ENCODE results near the gene ATCAY.
"Not testable (repeated sequence)": the region's sequence is repeated elsewhere in the genome, so short reads cannot be mapped to it uniquely, and the experiment has no call there.

Gene ATCAY

GRCh38 chr19:3954107-3954506 lies 73.6 kb downstream of the ATCAY start:
- Histone ChIP-seq H4K20me1 (ENCODE audit: control insufficient read depth, insufficient read depth, low read depth, low read length) (no peaks in the 10 kb centered on the region), H3K4me3 (ENCODE audit: low read length) (no peak overlapping the region), H3K27ac (ENCODE audit: low read depth, low read length) (no peak overlapping the region), H3K36me3 (ENCODE audit: control insufficient read depth, low read length) (peaks cover 4% of the 10 kb centered on the region), H3F3A (ENCODE audit: control insufficient read depth, insufficient read depth) (no peaks in the 10 kb centered on the region), H3K79me2 (ENCODE audit: control insufficient read depth, low read length) (no peaks in the 10 kb centered on the region), H3K9me3 (ENCODE audit: control insufficient read depth, insufficient read depth, low read length) (no peaks in the 10 kb centered on the region), H3K4me2 (ENCODE audit: low read length) (no peak overlapping the region), H3K9me2 (replicated peaks; ENCODE audit: control insufficient read depth, low read length) (no peaks in the 10 kb centered on the region), H3K27me3 (ENCODE audit: control insufficient read depth, low read length) (no peaks in the 10 kb centered on the region), H3K4me1 (ENCODE audit: control insufficient read depth, low read length) (peaks cover 4% of the 10 kb centered on the region)
- no peak for TF ChIP-seq CTCF (IDR thresholded peaks at IDR 0.05; ENCODE audit: low read depth, low read length, poor library complexity, severe bottlenecking)
- no peak for TF ChIP-seq EZH2phosphoT487 (IDR thresholded peaks at IDR 0.05; ENCODE audit: borderline replicate concordance, low read length)

GRCh38 chr19:3955276-3955675 lies 74.8 kb downstream of the ATCAY start:
- not testable (repeated sequence) for H3K4me3 ChIP-seq (ENCODE audit: low read length); H3K4me2 ChIP-seq (ENCODE audit: low read length); H3K79me2 ChIP-seq (ENCODE audit: control insufficient read depth, low read length); H3K9me2 ChIP-seq (replicated peaks; ENCODE audit: control insufficient read depth, low read length); H3K27ac ChIP-seq (ENCODE audit: low read depth, low read length); H3F3A ChIP-seq (ENCODE audit: control insufficient read depth, insufficient read depth); H4K20me1 ChIP-seq (ENCODE audit: control insufficient read depth, insufficient read depth, low read depth, low read length); H3K27me3 ChIP-seq (ENCODE audit: control insufficient read depth, low read length); H3K4me1 ChIP-seq (ENCODE audit: control insufficient read depth, low read length); H3K9me3 ChIP-seq (ENCODE audit: control insufficient read depth, insufficient read depth, low read length); H3K36me3 ChIP-seq (ENCODE audit: control insufficient read depth, low read length)

- Histone ChIP-seq H3K27ac (ENCODE audit: low read depth, low read length) (no peak overlapping the region), H3K9me2 (replicated peaks; ENCODE audit: control insufficient read depth, low read length) (no peaks in the 10 kb centered on the region), H4K20me1 (ENCODE audit: control insufficient read depth, insufficient read depth, low read depth, low read length) (no peaks in the 10 kb centered on the region), H3F3A (ENCODE audit: control insufficient read depth, insufficient read depth) (no peaks in the 10 kb centered on the region), H3K27me3 (ENCODE audit: control insufficient read depth, low read length) (no peaks in the 10 kb centered on the region), H3K9me3 (ENCODE audit: control insufficient read depth, insufficient read depth, low read length) (no peaks in the 10 kb centered on the region), H3K36me3 (ENCODE audit: control insufficient read depth, low read length) (peaks cover 9% of the 10 kb centered on the region), H3K4me3 (ENCODE audit: low read length) (no peak overlapping the region), H3K4me1 (ENCODE audit: control insufficient read depth, low read length) (peaks cover 4% of the 10 kb centered on the region), H3K79me2 (ENCODE audit: control insufficient read depth, low read length) (no peaks in the 10 kb centered on the region), H3K4me2 (ENCODE audit: low read length) (no peak overlapping the region)
- TF ChIP-seq EZH2phosphoT487 (IDR thresholded peaks at IDR 0.05; ENCODE audit: borderline replicate concordance, low read length): no peak
- TF ChIP-seq CTCF (IDR thresholded peaks at IDR 0.05; ENCODE audit: low read depth, low read length, poor library complexity, severe bottlenecking): no peak
These were observed 75.2 kb downstream of the ATCAY start for GRCh38 chr19:3955688-3956087.

GRCh38 chr19:3958836-3959765 lies 78.6 kb downstream of the ATCAY start:
- Histone ChIP-seq H3K36me3 (ENCODE audit: control insufficient read depth, low read length) (peaks cover 19% of the 10 kb centered on the region), H3F3A (ENCODE audit: control insufficient read depth, insufficient read depth) (no peaks in the 10 kb centered on the region), H3K9me2 (replicated peaks; ENCODE audit: control insufficient read depth, low read length) (no peaks in the 10 kb centered on the region), H3K27ac (ENCODE audit: low read depth, low read length) (no peak overlapping the region), H3K4me2 (ENCODE audit: low read length) (no peak overlapping the region), H3K4me3 (ENCODE audit: low read length) (no peak overlapping the region), H3K27me3 (ENCODE audit: control insufficient read depth, low read length) (no peaks in the 10 kb centered on the region), H3K9me3 (ENCODE audit: control insufficient read depth, insufficient read depth, low read length) (no peaks in the 10 kb centered on the region), H4K20me1 (ENCODE audit: control insufficient read depth, insufficient read depth, low read depth, low read length) (no peaks in the 10 kb centered on the region), H3K79me2 (ENCODE audit: control insufficient read depth, low read length) (no peaks in the 10 kb centered on the region), H3K4me1 (ENCODE audit: control insufficient read depth, low read length) (no peaks in the 10 kb centered on the region)
- TF ChIP-seq CTCF (IDR thresholded peaks at IDR 0.05; ENCODE audit: low read depth, low read length, poor library complexity, severe bottlenecking): no peak
- TF ChIP-seq EZH2phosphoT487 (IDR thresholded peaks at IDR 0.05; ENCODE audit: borderline replicate concordance, low read length): no peak

Data from DOHH2 (cell line).